Measurements from ENCODE around the gene CDX1. TPM values are rescaled to one million over a fixed set of nuclear protein-coding genes. Genes with fewer than 3 reads are reported as not detected.

CDX1 gene
- polyA plus RNA-seq, 4 donors = 205 to 308 (median 228) TPM

DNA sequence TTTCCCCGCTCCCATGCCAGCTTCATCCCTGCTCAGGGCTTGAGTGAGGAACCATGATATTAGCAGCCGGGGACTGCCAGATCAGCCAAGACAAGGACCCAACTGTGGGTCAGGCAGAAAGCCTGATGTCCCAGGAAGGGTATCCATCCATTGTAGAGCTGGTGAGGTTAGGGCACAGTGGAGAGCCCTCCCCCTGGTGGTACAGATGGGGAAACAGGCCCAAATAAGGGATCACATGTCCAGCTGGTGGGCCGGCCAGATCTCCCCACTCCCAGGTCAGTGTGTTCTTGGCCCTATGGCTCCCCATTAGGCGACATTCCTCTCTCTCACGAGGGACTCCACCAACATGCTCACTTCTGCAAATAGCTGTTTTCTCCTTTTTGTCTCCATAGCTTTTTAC, 9.0 kb downstream of the CDX1 start:
- FAIRE-seq = no peak
- 60 to 74% (median 72%) methylated on average over 5 of the region's 5 CpGs for WGBS, 3 donors
- H3K36me3 ChIP-seq (ENCODE audit: control insufficient read depth in 3 of 3, insufficient read depth in 2 of 3, low read depth in 1 of 3, low read length in 3 of 3) = peaks cover 0 to 94% (median 0%) of the 10 kb centered on the region in 3 donors

DNA sequence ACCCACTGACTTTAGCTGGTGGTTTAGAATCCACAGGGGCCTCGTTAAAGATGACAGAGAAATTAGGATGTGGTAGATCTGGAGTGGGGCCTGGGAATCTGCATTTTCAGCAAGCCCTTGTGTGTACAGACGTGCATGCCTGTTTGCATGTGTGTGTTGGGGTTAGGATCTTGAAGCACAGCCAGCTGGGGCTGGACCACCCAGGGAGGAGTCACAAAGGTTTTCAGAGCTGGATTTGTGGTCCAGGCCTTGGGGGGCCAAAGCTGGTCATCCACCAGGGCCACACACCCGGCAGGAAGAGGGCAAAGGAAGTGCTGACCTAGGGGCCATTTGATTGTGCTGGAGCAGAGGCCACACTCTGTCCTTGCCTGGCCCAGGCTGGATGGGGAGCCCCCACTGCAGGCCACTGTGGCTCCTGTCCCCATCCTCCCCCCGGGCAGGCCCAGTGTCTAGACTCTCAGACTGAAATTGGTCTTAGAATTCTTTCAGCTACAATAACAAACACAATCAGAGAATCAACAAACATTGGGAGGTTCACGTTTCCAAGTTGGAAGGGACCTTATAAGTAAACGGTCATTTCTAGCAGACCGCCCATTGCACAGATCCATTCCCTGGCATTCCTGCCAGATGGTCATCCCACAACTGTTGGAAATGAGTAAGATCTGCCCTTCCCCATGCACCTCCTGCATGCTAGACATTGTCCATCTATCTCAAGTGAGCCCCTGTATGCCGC, 10.3 kb downstream of the CDX1 start:
- Histone ChIP-seq H3K27me3 (ENCODE audit: control insufficient read depth in 3 of 3, insufficient read depth in 3 of 3, low read length in 3 of 3) (no peaks in the 10 kb centered on the region), H3K4me3 (ENCODE audit: low read depth in 1 of 3, low read length in 3 of 3) (no peak overlapping the region), H3K27ac (ENCODE audit: low read depth in 1 of 3, low read length in 2 of 3) (peak overlapping the region; percentile 32 to 73 (median 36)), H3K9me3 (ENCODE audit: control insufficient read depth in 2 of 2, insufficient read depth in 1 of 2, low read depth in 1 of 2, low read length in 1 of 2) (no peaks in the 10 kb centered on the region), H3K36me3 (ENCODE audit: control insufficient read depth in 3 of 3, insufficient read depth in 2 of 3, low read depth in 1 of 3, low read length in 3 of 3) (peaks cover 0 to 91% (median 0%) of the 10 kb centered on the region in 3 donors), H3K4me1 (ENCODE audit: control insufficient read depth in 3 of 3, insufficient read depth in 2 of 3, low read depth in 1 of 3, low read length in 2 of 3) (peaks cover 13 to 95% (median 24%) of the 10 kb centered on the region in 3 donors)
- no peak for FAIRE-seq
- no peak for DNase-seq
- 52 to 61% (median 53%) methylated on average over 8 of the region's 8 CpGs for WGBS, 3 donors

More for the DNA sequence above, 9.0 kb downstream of the CDX1 start:
- H3K4me1 ChIP-seq (ENCODE audit: control insufficient read depth in 3 of 3, insufficient read depth in 2 of 3, low read depth in 1 of 3, low read length in 2 of 3) = peaks cover 9 to 87% (median 24%) of the 10 kb centered on the region in 3 donors
- no peak overlapping the region for H3K4me3 ChIP-seq (ENCODE audit: low read depth in 1 of 3, low read length in 3 of 3)
- H3K9me3 ChIP-seq (ENCODE audit: control insufficient read depth in 2 of 2, insufficient read depth in 1 of 2, low read depth in 1 of 2, low read length in 1 of 2) = no peaks in the 10 kb centered on the region
- no peaks in the 10 kb centered on the region for H3K27me3 ChIP-seq (ENCODE audit: control insufficient read depth in 3 of 3, insufficient read depth in 3 of 3, low read length in 3 of 3)
- H3K27ac ChIP-seq (ENCODE audit: low read depth in 1 of 3, low read length in 2 of 3) = peak overlapping the region in 2 of 3 donors; percentile 7 to 39
- DNase-seq = no peak

GRCh38 chr5:150177721-150178120, 11.1 kb downstream of the CDX1 start:
- H3K36me3 ChIP-seq (ENCODE audit: control insufficient read depth in 3 of 3, insufficient read depth in 2 of 3, low read depth in 1 of 3, low read length in 3 of 3) = peaks cover 0 to 91% (median 0%) of the 10 kb centered on the region in 3 donors
- H3K27ac ChIP-seq (ENCODE audit: low read depth in 1 of 3, low read length in 2 of 3) = peak overlapping the region; percentile 36 to 73 (median 37)
- no peaks in the 10 kb centered on the region for H3K27me3 ChIP-seq (ENCODE audit: control insufficient read depth in 3 of 3, insufficient read depth in 3 of 3, low read length in 3 of 3)
- 25 to 58% (median 42%) methylated on average over 4 of the region's 4 CpGs for WGBS, 3 donors
- no peaks in the 10 kb centered on the region for H3K9me3 ChIP-seq (ENCODE audit: control insufficient read depth in 2 of 2, insufficient read depth in 1 of 2, low read depth in 1 of 2, low read length in 1 of 2)
- peaks cover 13 to 94% (median 24%) of the 10 kb centered on the region in 3 donors for H3K4me1 ChIP-seq (ENCODE audit: control insufficient read depth in 3 of 3, insufficient read depth in 2 of 3, low read depth in 1 of 3, low read length in 2 of 3)
- FAIRE-seq = no peak
- no peak for DNase-seq
- no peak overlapping the region for H3K4me3 ChIP-seq (ENCODE audit: low read depth in 1 of 3, low read length in 3 of 3)

DNA sequence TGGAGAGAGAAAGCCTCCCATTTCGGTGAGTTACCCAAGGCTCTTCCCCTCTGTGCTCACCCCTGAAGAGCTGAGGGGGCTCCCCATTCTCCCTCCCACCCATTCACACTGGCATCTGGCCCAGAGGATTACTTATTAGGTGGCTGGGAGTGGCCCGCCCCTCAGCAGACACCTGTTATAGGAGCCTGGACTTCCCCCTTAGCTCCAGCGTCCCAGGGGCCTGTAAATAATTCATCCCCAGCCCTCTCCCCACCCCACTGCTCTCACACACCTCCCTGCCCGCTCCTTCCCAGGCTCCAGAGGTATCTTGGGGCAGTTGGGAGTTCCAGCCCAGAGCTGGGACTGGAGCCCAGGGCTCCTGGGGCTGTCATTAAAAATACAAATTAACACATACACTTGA, 11.7 kb downstream of the CDX1 start:
- Histone ChIP-seq H3K27me3 (ENCODE audit: control insufficient read depth in 3 of 3, insufficient read depth in 3 of 3, low read length in 3 of 3) (no peaks in the 10 kb centered on the region), H3K4me3 (ENCODE audit: low read depth in 1 of 3, low read length in 3 of 3) (no peak overlapping the region), H3K4me1 (ENCODE audit: control insufficient read depth in 3 of 3, insufficient read depth in 2 of 3, low read depth in 1 of 3, low read length in 2 of 3) (peaks cover 13 to 94% (median 24%) of the 10 kb centered on the region in 3 donors), H3K36me3 (ENCODE audit: control insufficient read depth in 3 of 3, insufficient read depth in 2 of 3, low read depth in 1 of 3, low read length in 3 of 3) (peaks cover 0 to 91% (median 0%) of the 10 kb centered on the region in 3 donors), H3K9me3 (ENCODE audit: control insufficient read depth in 2 of 2, insufficient read depth in 1 of 2, low read depth in 1 of 2, low read length in 1 of 2) (no peaks in the 10 kb centered on the region), H3K27ac (ENCODE audit: low read depth in 1 of 3, low read length in 2 of 3) (peak overlapping the region; percentile 36 to 93 (median 37))
- FAIRE-seq (no peak), DNase-seq (peak; percentile 81 to 85)
- 8 to 43% (median 26%) methylated on average over 4 of the region's 4 CpGs for WGBS, 3 donors

DNA sequence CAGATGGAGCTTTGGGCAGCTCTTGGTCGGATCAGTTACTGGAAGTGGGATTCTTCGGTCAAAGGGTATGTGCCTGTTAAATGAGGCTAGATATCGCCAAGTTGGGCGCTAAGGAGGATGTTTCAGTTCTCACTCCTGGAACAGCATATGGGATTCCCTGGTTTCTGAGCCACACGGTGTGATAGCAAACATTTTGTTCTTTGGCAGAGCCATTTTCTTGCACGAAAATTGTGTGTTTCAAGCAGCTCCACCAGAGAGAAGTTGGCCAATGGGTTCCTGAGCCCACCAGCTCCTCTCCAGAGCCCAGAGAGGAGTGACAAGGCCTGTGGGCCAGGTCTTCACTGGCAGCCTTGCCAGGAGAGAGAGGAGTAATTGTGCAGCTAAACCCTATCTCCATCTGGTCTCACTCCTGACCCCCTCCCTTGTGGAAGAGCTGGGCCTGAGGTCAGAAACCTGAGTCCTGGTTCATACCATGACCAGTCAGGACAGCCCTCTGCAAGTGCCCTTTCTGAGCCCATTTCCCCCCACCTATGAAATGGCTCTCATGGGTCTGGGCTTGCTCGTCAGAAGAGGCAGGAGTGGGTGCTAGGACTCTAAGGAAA, 12.5 kb downstream of the CDX1 start:
- no peak for FAIRE-seq
- 32 to 72% (median 56%) methylated on average over 7 of the region's 7 CpGs for WGBS, 3 donors

GRCh38 chr5:150180241-150181026, 13.9 kb downstream of the CDX1 start:
- no peaks in the 10 kb centered on the region for H3K27me3 ChIP-seq (ENCODE audit: control insufficient read depth in 3 of 3, insufficient read depth in 3 of 3, low read length in 3 of 3)
- WGBS, 3 donors = 33 to 34% (median 33%) methylated on average over 18 of the region's 18 CpGs
- peak overlapping the region; percentile 89 to 93 (median 92) for H3K27ac ChIP-seq (ENCODE audit: low read depth in 1 of 3, low read length in 2 of 3)
- FAIRE-seq (no peak), DNase-seq (peak; percentile 83 to 85)
- peaks cover 0 to 89% (median 0%) of the 10 kb centered on the region in 3 donors for H3K36me3 ChIP-seq (ENCODE audit: control insufficient read depth in 3 of 3, insufficient read depth in 2 of 3, low read depth in 1 of 3, low read length in 3 of 3)
- H3K4me1 ChIP-seq (ENCODE audit: control insufficient read depth in 3 of 3, insufficient read depth in 2 of 3, low read depth in 1 of 3, low read length in 2 of 3) = peaks cover 18 to 97% (median 25%) of the 10 kb centered on the region in 3 donors
- H3K4me3 ChIP-seq (ENCODE audit: low read depth in 1 of 3, low read length in 3 of 3) = no peak overlapping the region
- no peaks in the 10 kb centered on the region for H3K9me3 ChIP-seq (ENCODE audit: control insufficient read depth in 2 of 2, insufficient read depth in 1 of 2, low read depth in 1 of 2, low read length in 1 of 2)

More for the DNA sequence above, 12.5 kb downstream of the CDX1 start:
- H3K4me1 ChIP-seq (ENCODE audit: control insufficient read depth in 3 of 3, insufficient read depth in 2 of 3, low read depth in 1 of 3, low read length in 2 of 3) = peaks cover 17 to 94% (median 23%) of the 10 kb centered on the region in 3 donors
- no peaks in the 10 kb centered on the region for H3K9me3 ChIP-seq (ENCODE audit: control insufficient read depth in 2 of 2, insufficient read depth in 1 of 2, low read depth in 1 of 2, low read length in 1 of 2)
- no peaks in the 10 kb centered on the region for H3K27me3 ChIP-seq (ENCODE audit: control insufficient read depth in 3 of 3, insufficient read depth in 3 of 3, low read length in 3 of 3)
- peak overlapping the region; percentile 89 to 93 (median 92) for H3K27ac ChIP-seq (ENCODE audit: low read depth in 1 of 3, low read length in 2 of 3)
- peaks cover 0 to 93% (median 0%) of the 10 kb centered on the region in 3 donors for H3K36me3 ChIP-seq (ENCODE audit: control insufficient read depth in 3 of 3, insufficient read depth in 2 of 3, low read depth in 1 of 3, low read length in 3 of 3)
- H3K4me3 ChIP-seq (ENCODE audit: low read depth in 1 of 3, low read length in 3 of 3) = no peak overlapping the region
- no peak for DNase-seq

- no peak for FAIRE-seq
- H3K36me3 ChIP-seq (ENCODE audit: control insufficient read depth in 3 of 3, insufficient read depth in 2 of 3, low read depth in 1 of 3, low read length in 3 of 3) = peaks cover 0 to 87% (median 0%) of the 10 kb centered on the region in 3 donors
- peak in 1 of 2 donors; percentile 82 for DNase-seq
- no peak overlapping the region for H3K4me3 ChIP-seq (ENCODE audit: low read depth in 1 of 3, low read length in 3 of 3)
- no peaks in the 10 kb centered on the region for H3K27me3 ChIP-seq (ENCODE audit: control insufficient read depth in 3 of 3, insufficient read depth in 3 of 3, low read length in 3 of 3)
- H3K27ac ChIP-seq (ENCODE audit: low read depth in 1 of 3, low read length in 2 of 3) = peak overlapping the region; percentile 89 to 93 (median 92)
- H3K9me3 ChIP-seq (ENCODE audit: control insufficient read depth in 2 of 2, insufficient read depth in 1 of 2, low read depth in 1 of 2, low read length in 1 of 2) = no peaks in the 10 kb centered on the region
- WGBS, 3 donors = 20 to 39% (median 30%) methylated on average over 5 of the region's 5 CpGs
- peaks cover 24 to 97% (median 28%) of the 10 kb centered on the region in 3 donors for H3K4me1 ChIP-seq (ENCODE audit: control insufficient read depth in 3 of 3, insufficient read depth in 2 of 3, low read depth in 1 of 3, low read length in 2 of 3)
These were observed 14.4 kb downstream of the CDX1 start for GRCh38 chr5:150181027-150181426.
